Body of pancreas (tissue), 4 donors: ENCODE measurements around the gene AFM. TPM values are rescaled to one million over a fixed set of nuclear protein-coding genes. Genes with fewer than 3 reads are reported as not detected.

Source experiments
- ATAC-seq: fragments of 150-250 bp; one replicate; pipeline ENCODE4 v1.9.1; 2016
- DNase-seq, 4 donors: peaks; one replicate each; pipeline ENCODE4 v3.0.0-alpha.2; 2019
- H3K27ac ChIP-seq, 4 donors: fragments of 200-600 bp; sonication (generic); 1 replicate in 3 of 4; 2 replicates in 1 of 4; pipeline versions ENCODE4 v1.5.1 to v1.6.1; 2016 to 2019; ENCODE audit warnings: mild to moderate bottlenecking in 1 of 4, mixed read lengths in 1 of 4, moderate library complexity in 1 of 4
- H3K27me3 ChIP-seq, 2 donors: fragments of 200-600 bp; sonication (generic); one replicate each; pipeline ENCODE4 v1.6.0; 2016; ENCODE audit warnings: mild to moderate bottlenecking in 1 of 2
- H3K36me3 ChIP-seq, 2 donors: fragments of 200-600 bp; sonication (generic); replicated peaks in 1 of 2; 2 replicates each; pipeline ENCODE4 v1.5.1; 2016; ENCODE audit warnings: low read depth in 2 of 2; ENCODE audit not compliant: insufficient read depth in 1 of 2
- H3K4me1 ChIP-seq: fragments of 200-600 bp; sonication (generic); one replicate; pipeline ENCODE4 v1.6.0; 2016
- H3K4me3 ChIP-seq, 2 donors: fragments of 200-600 bp; sonication (generic); 1 replicate in 1 of 2; 2 replicates in 1 of 2; pipeline ENCODE4 v1.5.1; 2016 to 2019
- H3K9me3 ChIP-seq, 3 donors: fragments of 200-600 bp; sonication (generic); 1 replicate in 2 of 3; 2 replicates in 1 of 3; pipeline ENCODE4 v1.5.1; 2016
- POLR2A ChIP-seq, 3 donors: fragments of 450-650 bp; IDR thresholded peaks; one replicate each; pipeline ENCODE4 v1.6.1; 2016; ENCODE audit warnings: antibody characterized with exemption in 3 of 3, mild to moderate bottlenecking in 2 of 3
- WGBS, 2 donors: methylation state at CpG; one replicate each; pipeline ENCODE4 v1.1.5; 2017; 5-methylcytosine and 5-hydroxymethylcytosine counted together
- intact Hi-C: fragments of 100-400 bp; cut with DNase I; formaldehyde crosslinking; loops from one replicate; pipeline ENCODE4 v1.15.1; 2023
- total RNA-seq, 2 donors: library from RNA; depleted of rRNA; stranded (reverse); fragments of >200 nt; gene quantifications; one replicate each; pipeline ENCODE4 v1.1.0, GENCODE V29; 2016
- TF ChIP-seq, protein P1 (sequence below), 7 experiments: fragments of 450-650 bp in 4 of 7; fragments of 200-600 bp in 3 of 7; sonication (generic) in 3 of 7; IDR thresholded peaks; one replicate each; pipeline ENCODE4 v1.5.1; 2016 to 2019; ENCODE audit warnings: antibody characterized with exemption in 7 of 7

AFM gene
- total RNA-seq, 2 donors from 2014 or later, result 0.33 TPM; not detected in 1

DNA sequence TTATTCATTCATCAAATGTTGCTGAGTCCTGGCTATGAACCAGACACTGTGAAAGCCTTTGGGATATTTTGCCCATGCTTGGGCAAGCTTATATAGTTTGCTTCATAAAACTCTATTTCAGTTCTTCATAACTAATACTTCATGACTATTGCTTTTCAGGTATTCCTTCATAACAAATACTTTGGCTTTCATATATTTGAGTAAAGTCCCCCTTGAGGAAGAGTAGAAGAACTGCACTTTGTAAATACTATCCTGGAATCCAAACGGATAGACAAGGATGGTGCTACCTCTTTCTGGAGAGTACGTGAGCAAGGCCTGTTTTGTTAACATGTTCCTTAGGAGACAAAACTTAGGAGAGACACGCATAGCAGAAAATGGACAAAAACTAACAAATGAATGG lies 47.2 kb upstream of the AFM start:
- Histone ChIP-seq H3K36me3 (no peaks in the 10 kb centered on the region), H3K9me3 (no peaks in the 10 kb centered on the region), H3K27ac (no peak overlapping the region), H3K4me1 (peaks cover 15% of the 10 kb centered on the region), H3K4me3 (no peak overlapping the region), H3K27me3 (no peaks in the 10 kb centered on the region)
- TF ChIP-seq, protein P1, sequence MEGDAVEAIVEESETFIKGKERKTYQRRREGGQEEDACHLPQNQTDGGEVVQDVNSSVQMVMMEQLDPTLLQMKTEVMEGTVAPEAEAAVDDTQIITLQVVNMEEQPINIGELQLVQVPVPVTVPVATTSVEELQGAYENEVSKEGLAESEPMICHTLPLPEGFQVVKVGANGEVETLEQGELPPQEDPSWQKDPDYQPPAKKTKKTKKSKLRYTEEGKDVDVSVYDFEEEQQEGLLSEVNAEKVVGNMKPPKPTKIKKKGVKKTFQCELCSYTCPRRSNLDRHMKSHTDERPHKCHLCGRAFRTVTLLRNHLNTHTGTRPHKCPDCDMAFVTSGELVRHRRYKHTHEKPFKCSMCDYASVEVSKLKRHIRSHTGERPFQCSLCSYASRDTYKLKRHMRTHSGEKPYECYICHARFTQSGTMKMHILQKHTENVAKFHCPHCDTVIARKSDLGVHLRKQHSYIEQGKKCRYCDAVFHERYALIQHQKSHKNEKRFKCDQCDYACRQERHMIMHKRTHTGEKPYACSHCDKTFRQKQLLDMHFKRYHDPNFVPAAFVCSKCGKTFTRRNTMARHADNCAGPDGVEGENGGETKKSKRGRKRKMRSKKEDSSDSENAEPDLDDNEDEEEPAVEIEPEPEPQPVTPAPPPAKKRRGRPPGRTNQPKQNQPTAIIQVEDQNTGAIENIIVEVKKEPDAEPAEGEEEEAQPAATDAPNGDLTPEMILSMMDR (IDR thresholded peaks at IDR 0.05), result peak in 4 of 7 experiments; percentile 22 to 40 (median 34)
- no peak for TF ChIP-seq POLR2A (IDR thresholded peaks at IDR 0.05)
- intact Hi-C loops, result loop anchor here (5.0 kb wide), 1 partner anchor 92 kb away; no protein-coding TSS in a partner anchor
- WGBS, 2 donors, result 59 to 60% methylated on average over 3 of the region's 3 CpGs
- ATAC-seq (peak; percentile 30), DNase-seq (no peak)

DNA sequence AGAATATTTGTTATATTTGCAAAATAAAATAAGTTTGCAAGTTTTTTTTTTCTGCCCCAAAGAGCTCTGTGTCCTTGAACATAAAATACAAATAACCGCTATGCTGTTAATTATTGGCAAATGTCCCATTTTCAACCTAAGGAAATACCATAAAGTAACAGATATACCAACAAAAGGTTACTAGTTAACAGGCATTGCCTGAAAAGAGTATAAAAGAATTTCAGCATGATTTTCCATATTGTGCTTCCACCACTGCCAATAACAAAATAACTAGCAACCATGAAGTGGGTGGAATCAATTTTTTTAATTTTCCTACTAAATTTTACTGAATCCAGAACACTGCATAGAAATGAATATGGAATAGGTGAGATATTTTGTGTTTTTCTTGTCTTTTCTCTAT lies 45.6 kb upstream of the AFM start, which contains the start of gene AFP:
Gene AFP (plus strand): TSS at position 238 of the 400 bp plus-strand sequence. CDS start 42 bp downstream, at position 280.
- no peak for TF ChIP-seq POLR2A (IDR thresholded peaks at IDR 0.05)
- TF ChIP-seq, protein P1 (IDR thresholded peaks at IDR 0.05), result no peak
- H3K27ac ChIP-seq, result no peak within 1 kb of the TSS
- intact Hi-C loops, result no loop called here
- H3K9me3 ChIP-seq, result no peaks in the 10 kb centered on the region
- WGBS, 2 donors, result 86 to 95% methylated on average over 1 of the region's 1 CpG
- H3K4me3 ChIP-seq, result no peak within 1 kb of the TSS
- no peak for DNase-seq
- no peak for ATAC-seq
- H3K36me3 ChIP-seq, result no peaks in the 10 kb centered on the region
- H3K4me1 ChIP-seq, result peaks cover 15% of the 10 kb centered on the region
- H3K27me3 ChIP-seq, result no peaks in the 10 kb centered on the region

DNA sequence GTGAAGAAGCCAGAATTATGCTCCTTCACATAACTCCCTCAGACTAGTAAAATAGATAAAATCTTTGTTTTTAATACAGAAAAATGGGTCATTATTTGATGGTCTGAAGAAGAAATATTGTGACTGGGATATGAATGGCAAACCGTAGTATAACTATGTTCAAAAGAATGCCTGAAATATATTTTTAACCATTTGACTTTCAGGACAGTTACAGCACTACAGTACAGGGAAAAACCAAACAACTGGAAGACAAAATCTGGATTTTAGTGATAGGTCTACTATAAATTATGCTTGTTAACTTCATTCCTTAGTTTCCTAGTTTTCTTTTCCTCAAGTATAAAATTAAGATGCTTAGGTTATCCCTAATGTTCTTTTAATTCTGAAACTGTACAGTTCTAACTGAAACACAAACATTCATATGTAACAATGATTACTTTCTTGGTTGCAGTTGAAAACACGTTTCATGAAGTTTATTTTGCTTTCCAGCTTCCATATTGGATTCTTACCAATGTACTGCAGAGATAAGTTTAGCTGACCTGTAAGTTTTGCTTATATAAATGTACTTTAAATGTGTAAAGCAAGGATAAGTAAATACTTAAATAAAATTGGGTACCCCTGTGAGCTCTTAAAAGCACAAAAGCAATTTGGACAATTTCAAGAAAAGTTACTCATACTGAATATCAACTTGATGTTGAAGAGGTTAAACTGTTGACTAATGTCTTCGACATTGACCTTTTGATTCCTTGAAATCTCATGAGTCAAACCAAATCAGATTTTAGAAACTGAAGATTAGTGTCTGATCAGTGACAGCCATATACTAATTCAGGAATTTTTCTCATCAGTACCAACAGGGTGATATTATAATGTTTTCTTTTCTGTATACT lies 44.6 kb upstream of the AFM start:
- H3K4me1 ChIP-seq, result peaks cover 16% of the 10 kb centered on the region
- H3K36me3 ChIP-seq, result no peaks in the 10 kb centered on the region
- intact Hi-C loops, result no loop called here
- H3K9me3 ChIP-seq, result no peaks in the 10 kb centered on the region
- no peaks in the 10 kb centered on the region for H3K27me3 ChIP-seq
- ATAC-seq (no peak), DNase-seq (no peak)
- H3K4me3 ChIP-seq, result no peak overlapping the region
- TF ChIP-seq, protein P1 (IDR thresholded peaks at IDR 0.05), result no peak
- no peak for TF ChIP-seq POLR2A (IDR thresholded peaks at IDR 0.05)
- WGBS, 2 donors, result 71 to 75% methylated on average over 3 of the region's 3 CpGs
- no peak overlapping the region for H3K27ac ChIP-seq

DNA sequence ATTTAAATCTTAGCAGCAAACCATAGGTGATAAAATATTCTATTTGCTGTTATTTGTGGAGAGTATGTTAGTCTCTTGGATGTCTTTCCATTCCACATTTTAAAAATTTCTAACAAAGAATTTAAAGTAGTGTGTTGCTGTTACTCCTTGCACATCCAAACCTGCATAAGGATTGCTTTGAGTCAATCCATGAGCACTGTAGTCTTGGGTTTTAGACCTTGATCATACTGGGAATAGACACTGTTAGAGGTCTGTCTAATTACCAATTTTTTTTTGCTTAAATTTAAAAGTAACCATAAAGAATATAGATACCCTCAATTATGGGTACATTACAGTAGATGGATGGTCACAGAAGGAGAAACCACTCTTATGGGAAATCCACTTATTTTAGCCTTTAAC lies 44.0 kb upstream of the AFM start:
- H3K27me3 ChIP-seq, result no peaks in the 10 kb centered on the region
- no peaks in the 10 kb centered on the region for H3K9me3 ChIP-seq
- TF ChIP-seq POLR2A (IDR thresholded peaks at IDR 0.05), result no peak
- TF ChIP-seq, protein P1 (IDR thresholded peaks at IDR 0.05), result no peak
- intact Hi-C loops, result no loop called here
- no peaks in the 10 kb centered on the region for H3K36me3 ChIP-seq
- DNase-seq, result no peak
- no peak overlapping the region for H3K4me3 ChIP-seq
- no peak overlapping the region for H3K27ac ChIP-seq
- no peak for ATAC-seq
- peaks cover 16% of the 10 kb centered on the region for H3K4me1 ChIP-seq
